Activated CD8-positive, alpha-beta memory T cell treated with anti-CD3 and anti-CD28 coated beads, Interleukin-2, amount 50 U/mL, for 4 hours (primary cell): ENCODE measurements around the gene ADI1.
"Not testable (repeated sequence)": the region's sequence is repeated elsewhere in the genome, so short reads cannot be mapped to it uniquely, and the experiment has no call there.

ENCODE experiments used
- DNase-seq: peaks from one replicate; pipeline ENCODE4 v3.0.0-alpha.2; 2020

Gene ADI1

GRCh38 chr2:3460831-3461800, 58.2 kb downstream of the ADI1 start:
- DNase-seq: no peak

GRCh38 chr2:3460156-3460555, 59.2 kb downstream of the ADI1 start:
- DNase-seq: no peak

- DNase-seq: no peak
Observed at GRCh38 chr2:3459185-3460015, 59.9 kb downstream of the ADI1 start.

- DNase-seq: no peak
Observed at GRCh38 chr2:3458396-3459184, 60.7 kb downstream of the ADI1 start.

- no peak for DNase-seq
Observed at GRCh38 chr2:3457524-3458395, 61.6 kb downstream of the ADI1 start.

GRCh38 chr2:3456125-3456524, 63.2 kb downstream of the ADI1 start:
- DNase-seq: no peak

- DNase-seq: no peak
Observed at GRCh38 chr2:3454802-3455201, 64.5 kb downstream of the ADI1 start.

- DNase-seq: not testable (repeated sequence)
Observed at GRCh38 chr2:3454005-3454404, 65.3 kb downstream of the ADI1 start.

GRCh38 chr2:3453190-3453999, 65.9 kb downstream of the ADI1 start:
- DNase-seq: no peak

- DNase-seq: no peak
Observed at GRCh38 chr2:3451926-3452671, 67.2 kb downstream of the ADI1 start.

- DNase-seq: no peak
Observed at GRCh38 chr2:3451169-3451568, 68.2 kb downstream of the ADI1 start.

- DNase-seq: no peak
Observed at GRCh38 chr2:3450385-3451010, 68.8 kb downstream of the ADI1 start.

GRCh38 chr2:3449936-3450335, 69.4 kb downstream of the ADI1 start:
- DNase-seq: no peak

- DNase-seq: no peak
Observed at GRCh38 chr2:3449086-3449485, 70.2 kb downstream of the ADI1 start.

- DNase-seq: not testable (repeated sequence)
Observed at GRCh38 chr2:3448441-3448911, 70.9 kb downstream of the ADI1 start.

- no peak for DNase-seq
Observed at GRCh38 chr2:3447789-3448317, 71.5 kb downstream of the ADI1 start.
